ENCODE measurements around the gene ZBTB32.

Gene ZBTB32

DNA sequence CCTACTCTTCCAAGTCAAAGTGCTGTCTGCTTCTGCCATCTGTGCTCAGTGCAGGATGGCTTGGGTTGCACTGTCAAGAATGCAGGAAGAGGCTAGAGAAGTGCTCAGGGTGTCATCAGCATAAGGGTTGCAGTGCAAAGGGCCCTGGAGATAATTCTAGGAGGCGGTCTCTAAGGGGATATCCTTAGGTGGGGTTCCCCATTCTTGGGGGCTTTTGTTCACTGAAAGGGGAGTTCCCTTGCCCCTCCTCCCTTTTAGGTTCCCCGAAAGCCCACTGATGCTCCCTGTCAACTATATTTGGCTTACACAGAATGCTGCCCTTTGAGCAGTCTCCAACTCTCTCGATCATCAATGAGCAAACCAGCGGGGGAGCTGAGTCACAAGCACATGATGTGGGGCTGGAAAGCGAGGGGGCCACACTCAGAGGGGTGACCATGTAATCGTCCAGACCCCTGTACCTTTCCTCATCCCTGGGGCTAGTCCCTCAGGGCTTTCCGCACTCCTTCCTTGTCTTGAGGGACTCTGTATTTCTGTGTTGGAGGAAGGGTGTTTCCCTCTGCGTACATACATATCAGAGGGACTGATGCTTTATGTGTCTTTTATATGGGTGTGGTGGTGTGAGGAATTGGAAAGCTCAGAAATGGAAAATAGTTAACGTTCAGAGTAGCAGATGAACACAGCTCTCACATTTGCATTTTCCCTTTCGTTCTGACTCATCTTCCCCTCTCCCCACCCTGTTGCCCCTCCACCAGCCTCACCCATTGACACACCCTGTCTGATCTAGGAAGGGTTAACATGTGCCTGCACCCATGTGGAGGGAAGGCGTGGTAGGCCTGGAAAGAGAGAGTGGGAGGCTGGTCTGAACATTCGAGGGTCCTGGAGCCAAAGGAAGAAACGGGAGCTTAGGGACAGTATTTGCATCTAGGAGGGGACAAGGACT lies 6.7 kb downstream of the ZBTB32 start:
- in situ Hi-C loops (cut with HindIII; ENCODE audit: low sequenced_read_pairs), result no loop called here
- no peak overlapping the region for H3K4me3 ChIP-seq (ENCODE audit: low read depth, low read length)
- TF ChIP-seq, protein P1, sequence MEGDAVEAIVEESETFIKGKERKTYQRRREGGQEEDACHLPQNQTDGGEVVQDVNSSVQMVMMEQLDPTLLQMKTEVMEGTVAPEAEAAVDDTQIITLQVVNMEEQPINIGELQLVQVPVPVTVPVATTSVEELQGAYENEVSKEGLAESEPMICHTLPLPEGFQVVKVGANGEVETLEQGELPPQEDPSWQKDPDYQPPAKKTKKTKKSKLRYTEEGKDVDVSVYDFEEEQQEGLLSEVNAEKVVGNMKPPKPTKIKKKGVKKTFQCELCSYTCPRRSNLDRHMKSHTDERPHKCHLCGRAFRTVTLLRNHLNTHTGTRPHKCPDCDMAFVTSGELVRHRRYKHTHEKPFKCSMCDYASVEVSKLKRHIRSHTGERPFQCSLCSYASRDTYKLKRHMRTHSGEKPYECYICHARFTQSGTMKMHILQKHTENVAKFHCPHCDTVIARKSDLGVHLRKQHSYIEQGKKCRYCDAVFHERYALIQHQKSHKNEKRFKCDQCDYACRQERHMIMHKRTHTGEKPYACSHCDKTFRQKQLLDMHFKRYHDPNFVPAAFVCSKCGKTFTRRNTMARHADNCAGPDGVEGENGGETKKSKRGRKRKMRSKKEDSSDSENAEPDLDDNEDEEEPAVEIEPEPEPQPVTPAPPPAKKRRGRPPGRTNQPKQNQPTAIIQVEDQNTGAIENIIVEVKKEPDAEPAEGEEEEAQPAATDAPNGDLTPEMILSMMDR (IDR thresholded peaks at IDR 0.05; ENCODE audit: low read depth, low read length), result no peak
- no peak for DNase-seq (ENCODE audit: low read depth, low spot score)

GRCh38 chr19:35712567-35713505 lies 8.5 kb downstream of the ZBTB32 start:
- TF ChIP-seq, protein P1 (IDR thresholded peaks at IDR 0.05; ENCODE audit: low read depth, low read length), result no peak
- H3K4me3 ChIP-seq (ENCODE audit: low read depth, low read length), result no peak overlapping the region

DNA sequence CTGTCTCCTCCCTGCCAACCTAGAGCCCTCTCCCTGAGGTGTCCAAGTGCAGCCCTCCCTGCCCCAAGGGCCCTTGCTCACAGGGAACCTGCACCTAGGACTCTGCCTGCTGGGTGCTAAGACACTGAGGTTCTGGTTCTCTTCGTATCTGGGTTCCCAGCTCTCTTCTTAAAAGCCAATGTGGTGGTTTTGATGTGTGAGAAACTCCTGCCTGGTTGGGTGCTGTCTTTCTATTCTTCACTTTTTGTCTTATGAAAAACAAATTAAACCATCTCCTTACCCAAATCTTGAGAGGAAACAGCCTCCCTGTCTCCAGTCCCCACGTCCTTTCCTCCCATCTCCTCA lies 9.1 kb downstream of the ZBTB32 start:
- no peak for DNase-seq (ENCODE audit: low read depth, low spot score)
- in situ Hi-C loops (cut with HindIII; ENCODE audit: low sequenced_read_pairs), result no loop called here
- TF ChIP-seq, protein P1 (IDR thresholded peaks at IDR 0.05; ENCODE audit: low read depth, low read length), result no peak
- H3K4me3 ChIP-seq (ENCODE audit: low read depth, low read length), result no peak overlapping the region

More at GRCh38 chr19:35712567-35713505, 8.5 kb downstream of the ZBTB32 start:
- DNase-seq (ENCODE audit: low read depth, low spot score), result no peak
- in situ Hi-C loops (cut with HindIII; ENCODE audit: low sequenced_read_pairs), result no loop called here

DNA sequence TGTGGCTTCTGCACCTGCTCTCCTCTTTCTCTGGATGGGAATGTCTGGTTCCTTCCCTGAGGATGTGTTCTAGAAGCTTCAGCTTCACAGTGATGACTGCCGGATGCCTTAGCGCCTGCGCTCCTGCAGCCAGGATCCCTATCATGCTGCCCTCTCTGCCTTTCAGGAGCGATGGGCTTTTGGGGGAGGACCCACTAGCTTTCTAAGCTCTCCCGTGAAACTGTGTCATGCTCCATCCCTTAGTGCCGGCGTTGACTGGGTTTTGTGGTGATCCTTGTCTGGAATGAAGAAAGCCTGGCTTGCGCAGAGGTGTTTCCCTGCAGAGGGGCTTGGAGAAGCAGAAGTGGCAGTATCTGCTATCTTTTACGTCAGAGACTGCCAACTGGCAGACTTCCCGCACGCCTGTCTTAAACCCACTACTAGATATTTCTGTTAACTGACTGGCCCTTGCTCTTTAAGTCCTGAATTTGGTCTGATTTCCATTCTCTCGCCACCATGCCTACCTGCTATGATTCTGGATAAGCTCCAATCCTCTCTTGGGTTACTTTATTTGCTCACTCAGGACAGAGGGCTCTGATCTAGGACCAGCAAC lies 9.6 kb downstream of the ZBTB32 start:
- no peak overlapping the region for H3K4me3 ChIP-seq (ENCODE audit: low read depth, low read length)
- DNase-seq (ENCODE audit: low read depth, low spot score), result no peak
- in situ Hi-C loops (cut with HindIII; ENCODE audit: low sequenced_read_pairs), result no loop called here
- TF ChIP-seq, protein P1 (IDR thresholded peaks at IDR 0.05; ENCODE audit: low read depth, low read length), result no peak

GRCh38 chr19:35714601-35715354 lies 10.4 kb downstream of the ZBTB32 start:
- in situ Hi-C loops (cut with HindIII; ENCODE audit: low sequenced_read_pairs), result no loop called here
- TF ChIP-seq, protein P1 (IDR thresholded peaks at IDR 0.05; ENCODE audit: low read depth, low read length), result no peak
- no peak for DNase-seq (ENCODE audit: low read depth, low spot score)
- H3K4me3 ChIP-seq (ENCODE audit: low read depth, low read length), result no peak overlapping the region

All from astrocyte of the spinal cord (primary cell).